HG03039 (cell line): ENCODE measurements around the gene RPRD1B.

Source experiments
- ATAC-seq: cut with Tn5 transposase; IDR thresholded peaks from one replicate; pipeline ENCODE4 v1.9.1; 2021; ENCODE audit warnings: mild to moderate bottlenecking, moderate library complexity; ENCODE audit not compliant: unreplicated experiment

Gene RPRD1B

GRCh38 chr20:38116409-38117165, 83.0 kb downstream of the RPRD1B start:
- ATAC-seq, result no peak

- no peak for ATAC-seq
Observed at GRCh38 chr20:38117205-38117604, 83.7 kb downstream of the RPRD1B start.

- no peak for ATAC-seq
Observed at GRCh38 chr20:38117635-38118034, 84.1 kb downstream of the RPRD1B start.

- no peak for ATAC-seq
Observed at GRCh38 chr20:38119446-38119845, 85.9 kb downstream of the RPRD1B start.

- ATAC-seq, result no peak
Observed at GRCh38 chr20:38120625-38120988, 87.1 kb downstream of the RPRD1B start.

- no peak for ATAC-seq
Observed at GRCh38 chr20:38121741-38122140, 88.2 kb downstream of the RPRD1B start.

- no peak for ATAC-seq
Observed at GRCh38 chr20:38123021-38123587, 89.6 kb downstream of the RPRD1B start.

GRCh38 chr20:38125157-38126056, 91.9 kb downstream of the RPRD1B start:
- ATAC-seq, result no peak

GRCh38 chr20:38126146-38126921, 92.8 kb downstream of the RPRD1B start:
- ATAC-seq, result no peak

GRCh38 chr20:38126932-38127621, 93.5 kb downstream of the RPRD1B start:
- ATAC-seq, result no peak

- ATAC-seq, result no peak
Observed at GRCh38 chr20:38127920-38128528, 94.5 kb downstream of the RPRD1B start.

- ATAC-seq, result no peak
Observed at GRCh38 chr20:38128691-38129090, 95.1 kb downstream of the RPRD1B start.

- no peak for ATAC-seq
Observed at GRCh38 chr20:38129248-38129865, 95.8 kb downstream of the RPRD1B start.

- no peak for ATAC-seq
Observed at GRCh38 chr20:38129893-38130609, 96.5 kb downstream of the RPRD1B start.

- no peak for ATAC-seq
Observed at GRCh38 chr20:38130687-38131587, 97.4 kb downstream of the RPRD1B start.

GRCh38 chr20:38131588-38132121, 98.1 kb downstream of the RPRD1B start:
- ATAC-seq, result no peak

GRCh38 chr20:38132156-38132909, 98.8 kb downstream of the RPRD1B start:
- ATAC-seq, result no peak
